SU-DHL-6 (cell line): ENCODE results near the gene GGT6.

ENCODE experiments used
- CTCF ChIP-seq: fragments of 200-600 bp; sonication (generic); IDR thresholded peaks from one replicate; pipeline ENCODE4 v1.5.1; 2017; ENCODE audit warnings: antibody characterized with exemption, mild to moderate bottlenecking, low read length, moderate library complexity; ENCODE audit not compliant: insufficient read depth, poor library complexity, severe bottlenecking
- EZH2phosphoT487 ChIP-seq: fragments of 200-600 bp; sonication (generic), shearing (Covaris generic); conservative IDR thresholded peaks from 2 replicates; pipeline ENCODE4 v1.6.1; 2018; ENCODE audit warnings: mild to moderate bottlenecking, antibody characterized with exemption, low read length, moderate library complexity, mixed read lengths

GRCh38 chr17:4550534-4551039, 9.8 kb downstream of the GGT6 start:
- TF ChIP-seq CTCF (no peak), EZH2phosphoT487 (no peak)
